GM12872 (cell line): Measurements from ENCODE around the gene SLC15A3.

Experiments used
- CTCF ChIP-seq: IDR thresholded peaks from 3 replicates; pipeline ENCODE4 v1.5.1; 2011; ENCODE audit warnings: low read depth, mild to moderate bottlenecking, low read length, moderate library complexity; ENCODE audit not compliant: insufficient read depth

Gene SLC15A3

GRCh38 chr11:60889869-60890311 lies 62.1 kb downstream of the SLC15A3 start:
- no peak for TF ChIP-seq CTCF

- peak; percentile 66 for TF ChIP-seq CTCF
Observed at GRCh38 chr11:60887556-60887955, 64.4 kb downstream of the SLC15A3 start.
